ENCODE data around the gene HMCN1.

DNA sequence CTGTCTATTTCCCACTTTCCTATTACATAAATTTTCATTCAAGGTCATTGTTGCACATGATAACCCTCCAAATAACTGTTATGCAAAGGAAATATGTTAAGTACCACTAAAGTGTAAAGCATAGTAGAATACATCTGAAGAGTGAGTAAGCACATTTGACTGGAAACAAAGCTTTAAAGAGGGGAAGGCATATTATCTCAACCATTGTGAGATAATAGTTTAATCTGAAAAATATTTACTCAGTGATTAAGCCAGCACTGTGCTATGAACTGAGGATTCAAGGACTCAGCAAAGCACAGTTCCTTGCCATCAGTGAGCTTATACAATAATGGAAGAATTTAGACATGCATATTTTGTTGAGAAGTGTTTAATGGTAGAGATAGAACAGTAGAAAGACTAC lies 127.4 kb downstream of the HMCN1 start:
- TF ChIP-seq, protein P1, sequence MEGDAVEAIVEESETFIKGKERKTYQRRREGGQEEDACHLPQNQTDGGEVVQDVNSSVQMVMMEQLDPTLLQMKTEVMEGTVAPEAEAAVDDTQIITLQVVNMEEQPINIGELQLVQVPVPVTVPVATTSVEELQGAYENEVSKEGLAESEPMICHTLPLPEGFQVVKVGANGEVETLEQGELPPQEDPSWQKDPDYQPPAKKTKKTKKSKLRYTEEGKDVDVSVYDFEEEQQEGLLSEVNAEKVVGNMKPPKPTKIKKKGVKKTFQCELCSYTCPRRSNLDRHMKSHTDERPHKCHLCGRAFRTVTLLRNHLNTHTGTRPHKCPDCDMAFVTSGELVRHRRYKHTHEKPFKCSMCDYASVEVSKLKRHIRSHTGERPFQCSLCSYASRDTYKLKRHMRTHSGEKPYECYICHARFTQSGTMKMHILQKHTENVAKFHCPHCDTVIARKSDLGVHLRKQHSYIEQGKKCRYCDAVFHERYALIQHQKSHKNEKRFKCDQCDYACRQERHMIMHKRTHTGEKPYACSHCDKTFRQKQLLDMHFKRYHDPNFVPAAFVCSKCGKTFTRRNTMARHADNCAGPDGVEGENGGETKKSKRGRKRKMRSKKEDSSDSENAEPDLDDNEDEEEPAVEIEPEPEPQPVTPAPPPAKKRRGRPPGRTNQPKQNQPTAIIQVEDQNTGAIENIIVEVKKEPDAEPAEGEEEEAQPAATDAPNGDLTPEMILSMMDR (IDR thresholded peaks at IDR 0.05; ENCODE audit: low read depth, low read length, missing input control), result no peak
- TF ChIP-seq, protein P2, sequence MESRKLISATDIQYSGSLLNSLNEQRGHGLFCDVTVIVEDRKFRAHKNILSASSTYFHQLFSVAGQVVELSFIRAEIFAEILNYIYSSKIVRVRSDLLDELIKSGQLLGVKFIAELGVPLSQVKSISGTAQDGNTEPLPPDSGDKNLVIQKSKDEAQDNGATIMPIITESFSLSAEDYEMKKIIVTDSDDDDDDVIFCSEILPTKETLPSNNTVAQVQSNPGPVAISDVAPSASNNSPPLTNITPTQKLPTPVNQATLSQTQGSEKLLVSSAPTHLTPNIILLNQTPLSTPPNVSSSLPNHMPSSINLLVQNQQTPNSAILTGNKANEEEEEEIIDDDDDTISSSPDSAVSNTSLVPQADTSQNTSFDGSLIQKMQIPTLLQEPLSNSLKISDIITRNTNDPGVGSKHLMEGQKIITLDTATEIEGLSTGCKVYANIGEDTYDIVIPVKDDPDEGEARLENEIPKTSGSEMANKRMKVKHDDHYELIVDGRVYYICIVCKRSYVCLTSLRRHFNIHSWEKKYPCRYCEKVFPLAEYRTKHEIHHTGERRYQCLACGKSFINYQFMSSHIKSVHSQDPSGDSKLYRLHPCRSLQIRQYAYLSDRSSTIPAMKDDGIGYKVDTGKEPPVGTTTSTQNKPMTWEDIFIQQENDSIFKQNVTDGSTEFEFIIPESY (IDR thresholded peaks at IDR 0.05), result no peak
- TF ChIP-seq, protein P3, sequence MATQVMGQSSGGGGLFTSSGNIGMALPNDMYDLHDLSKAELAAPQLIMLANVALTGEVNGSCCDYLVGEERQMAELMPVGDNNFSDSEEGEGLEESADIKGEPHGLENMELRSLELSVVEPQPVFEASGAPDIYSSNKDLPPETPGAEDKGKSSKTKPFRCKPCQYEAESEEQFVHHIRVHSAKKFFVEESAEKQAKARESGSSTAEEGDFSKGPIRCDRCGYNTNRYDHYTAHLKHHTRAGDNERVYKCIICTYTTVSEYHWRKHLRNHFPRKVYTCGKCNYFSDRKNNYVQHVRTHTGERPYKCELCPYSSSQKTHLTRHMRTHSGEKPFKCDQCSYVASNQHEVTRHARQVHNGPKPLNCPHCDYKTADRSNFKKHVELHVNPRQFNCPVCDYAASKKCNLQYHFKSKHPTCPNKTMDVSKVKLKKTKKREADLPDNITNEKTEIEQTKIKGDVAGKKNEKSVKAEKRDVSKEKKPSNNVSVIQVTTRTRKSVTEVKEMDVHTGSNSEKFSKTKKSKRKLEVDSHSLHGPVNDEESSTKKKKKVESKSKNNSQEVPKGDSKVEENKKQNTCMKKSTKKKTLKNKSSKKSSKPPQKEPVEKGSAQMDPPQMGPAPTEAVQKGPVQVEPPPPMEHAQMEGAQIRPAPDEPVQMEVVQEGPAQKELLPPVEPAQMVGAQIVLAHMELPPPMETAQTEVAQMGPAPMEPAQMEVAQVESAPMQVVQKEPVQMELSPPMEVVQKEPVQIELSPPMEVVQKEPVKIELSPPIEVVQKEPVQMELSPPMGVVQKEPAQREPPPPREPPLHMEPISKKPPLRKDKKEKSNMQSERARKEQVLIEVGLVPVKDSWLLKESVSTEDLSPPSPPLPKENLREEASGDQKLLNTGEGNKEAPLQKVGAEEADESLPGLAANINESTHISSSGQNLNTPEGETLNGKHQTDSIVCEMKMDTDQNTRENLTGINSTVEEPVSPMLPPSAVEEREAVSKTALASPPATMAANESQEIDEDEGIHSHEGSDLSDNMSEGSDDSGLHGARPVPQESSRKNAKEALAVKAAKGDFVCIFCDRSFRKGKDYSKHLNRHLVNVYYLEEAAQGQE (IDR thresholded peaks at IDR 0.05), result no peak
- TF ChIP-seq, protein P4, sequence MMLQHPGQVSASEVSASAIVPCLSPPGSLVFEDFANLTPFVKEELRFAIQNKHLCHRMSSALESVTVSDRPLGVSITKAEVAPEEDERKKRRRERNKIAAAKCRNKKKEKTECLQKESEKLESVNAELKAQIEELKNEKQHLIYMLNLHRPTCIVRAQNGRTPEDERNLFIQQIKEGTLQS (IDR thresholded peaks at IDR 0.05), result no peak
- TF ChIP-seq TAF1 (conservative IDR thresholded peaks at IDR 0.05), result no peak
- TF ChIP-seq SP1 (IDR thresholded peaks at IDR 0.05), result no peak
- no peak for TF ChIP-seq EGR1 (IDR thresholded peaks at IDR 0.05; ENCODE audit: low read depth in 2 of 2)
- TF ChIP-seq, protein P5, sequence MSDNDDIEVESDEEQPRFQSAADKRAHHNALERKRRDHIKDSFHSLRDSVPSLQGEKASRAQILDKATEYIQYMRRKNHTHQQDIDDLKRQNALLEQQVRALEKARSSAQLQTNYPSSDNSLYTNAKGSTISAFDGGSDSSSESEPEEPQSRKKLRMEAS (IDR thresholded peaks at IDR 0.05), result no peak

Measured in liver (tissue), 3 donors.